HG02885 (cell line): ENCODE measurements around the gene TSHZ2.
A peak's percentile ranks its signal among the peaks of the same experiment; 100 is the strongest.

Source experiments
- ATAC-seq: cut with Tn5 transposase; IDR thresholded peaks from one replicate; pipeline ENCODE4 v1.9.1; 2021; ENCODE audit warnings: mild to moderate bottlenecking; ENCODE audit not compliant: unreplicated experiment, poor library complexity

Gene TSHZ2

DNA sequence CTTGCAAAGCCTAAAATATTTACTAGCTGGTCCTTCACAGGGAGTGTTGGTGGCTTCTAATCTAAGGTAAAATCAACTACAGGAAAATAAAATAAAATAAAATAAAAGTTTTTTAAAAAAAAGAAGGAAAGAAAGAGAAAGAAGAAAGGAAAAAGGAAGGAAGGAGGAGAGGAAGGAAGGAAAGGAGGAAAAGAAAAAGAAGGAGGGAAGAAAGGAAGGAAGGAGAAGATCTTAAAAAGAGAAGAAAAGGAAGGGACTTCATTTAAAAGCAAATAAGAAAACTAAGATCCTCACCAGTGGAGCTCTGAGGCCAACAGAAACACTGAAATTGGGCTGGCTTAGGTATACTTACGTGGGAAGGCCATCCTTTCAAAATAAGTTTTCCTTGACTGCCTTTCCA is 178.4 kb downstream of the TSHZ2 start:
- ATAC-seq = no peak

DNA sequence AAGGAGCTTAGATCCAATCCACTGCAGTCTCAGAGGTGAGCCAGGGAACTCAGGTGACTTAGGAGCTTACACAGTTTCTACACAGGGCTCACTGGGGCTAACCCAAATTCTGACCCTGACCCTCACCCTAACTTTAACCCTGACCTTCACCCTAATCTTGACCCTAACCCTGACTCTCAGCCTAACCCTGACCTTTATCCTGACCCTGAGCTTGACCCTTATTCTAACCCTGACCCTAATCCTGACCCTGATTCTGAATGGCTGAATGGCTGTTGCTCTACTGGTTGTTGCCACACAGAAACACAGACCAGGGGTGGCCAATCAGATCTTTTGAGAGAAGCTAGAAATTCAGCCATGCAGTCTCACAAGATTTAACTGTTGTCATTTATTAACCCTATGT is 180.1 kb downstream of the TSHZ2 start:
- ATAC-seq = no peak

GRCh38 chr20:53154540-53154939 is 182.4 kb downstream of the TSHZ2 start:
- peak; percentile 69 for ATAC-seq

GRCh38 chr20:53157443-53158408 is 185.6 kb downstream of the TSHZ2 start:
- peak; percentile 80 for ATAC-seq

- no peak for ATAC-seq
Measured at GRCh38 chr20:53159160-53159559, 187.0 kb downstream of the TSHZ2 start.

- no peak for ATAC-seq
Measured at GRCh38 chr20:53161073-53161472, 188.9 kb downstream of the TSHZ2 start.

GRCh38 chr20:53161473-53161872 is 189.3 kb downstream of the TSHZ2 start:
- ATAC-seq = peak; percentile 40

DNA sequence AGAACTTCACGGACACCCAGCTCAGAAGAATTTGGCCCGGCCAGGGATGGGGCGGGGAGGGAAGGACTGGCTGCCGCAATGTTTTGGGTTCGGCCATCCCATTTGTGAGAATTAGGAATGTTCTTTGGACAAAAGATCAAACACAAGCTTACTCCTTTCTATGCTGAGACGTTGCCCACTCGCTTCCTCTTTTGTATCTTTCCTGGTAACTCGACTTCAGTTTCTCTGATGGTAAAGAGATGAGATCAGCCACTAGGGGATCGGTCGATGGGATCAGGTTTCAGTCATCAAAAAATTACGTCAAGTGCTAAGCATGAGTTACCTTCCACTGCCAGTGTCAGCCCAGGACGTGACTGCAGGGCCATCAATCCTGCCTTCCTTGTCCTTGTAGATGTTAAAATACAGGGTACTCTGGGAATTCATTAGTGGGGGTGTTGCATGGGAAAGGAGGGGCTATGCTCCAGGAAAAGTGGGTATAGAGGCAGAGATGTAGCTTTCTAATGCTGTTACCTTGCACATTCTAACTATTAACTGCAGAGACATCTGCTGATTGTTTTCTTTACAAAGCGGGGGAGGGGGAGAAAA is 190.2 kb downstream of the TSHZ2 start:
- ATAC-seq = no peak

GRCh38 chr20:53163486-53163885 is 191.3 kb downstream of the TSHZ2 start:
- no peak for ATAC-seq

DNA sequence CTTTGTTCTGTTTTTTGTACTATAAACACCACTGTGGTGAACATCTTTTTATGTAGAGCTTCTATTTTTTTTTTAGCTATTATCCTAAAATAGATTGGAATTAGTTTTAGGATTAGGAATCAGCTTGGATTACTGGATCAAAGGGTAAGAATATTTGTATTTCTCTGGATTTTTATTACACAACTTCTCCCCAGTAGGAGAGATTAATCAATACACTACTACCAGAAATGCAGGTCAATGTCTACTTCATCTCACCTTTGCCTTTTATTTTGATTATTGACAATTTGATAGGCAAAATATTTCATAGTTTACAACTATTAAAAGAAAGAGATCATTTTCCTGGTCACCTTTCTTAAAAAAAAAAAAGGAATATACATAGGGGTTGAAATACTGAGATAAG is 191.9 kb downstream of the TSHZ2 start:
- ATAC-seq = no peak

DNA sequence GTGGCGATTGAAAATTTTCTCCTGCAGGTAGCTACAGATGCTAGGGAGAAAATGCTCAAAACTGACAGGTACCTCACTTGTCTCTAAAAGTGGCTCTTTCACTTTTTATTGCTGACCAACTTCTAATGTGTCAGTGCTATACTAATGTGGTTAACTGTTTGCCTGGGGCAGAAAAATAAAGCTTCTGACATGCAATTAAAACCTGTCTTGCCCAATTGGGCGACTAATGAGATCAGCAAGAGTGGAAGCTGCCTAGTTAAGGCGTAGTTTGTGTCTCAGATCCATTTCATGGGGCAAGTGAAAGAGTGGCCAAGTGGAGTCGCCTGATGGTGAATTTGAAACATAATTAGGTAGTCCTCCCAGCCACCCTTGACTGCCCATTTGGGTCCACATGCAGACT is 193.3 kb downstream of the TSHZ2 start:
- no peak for ATAC-seq

DNA sequence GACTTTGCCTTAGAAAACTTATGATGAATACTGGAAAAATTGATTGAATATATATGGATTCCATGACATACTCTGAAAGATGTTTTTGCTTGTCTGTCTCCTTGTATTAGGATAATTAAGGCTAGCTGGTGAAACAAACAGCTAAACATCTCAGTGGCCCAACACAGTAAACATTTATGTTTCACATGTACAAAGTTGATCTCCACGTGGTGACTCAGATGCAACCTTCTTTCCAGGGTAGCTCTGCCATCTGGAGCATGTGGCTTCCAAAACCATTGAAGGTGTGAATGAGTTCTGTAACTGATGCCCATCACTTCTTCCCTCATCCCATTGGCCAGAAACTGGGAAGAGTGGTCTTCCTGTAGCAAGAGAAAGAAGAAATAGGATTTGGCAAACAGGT is 196.3 kb downstream of the TSHZ2 start:
- no peak for ATAC-seq

DNA sequence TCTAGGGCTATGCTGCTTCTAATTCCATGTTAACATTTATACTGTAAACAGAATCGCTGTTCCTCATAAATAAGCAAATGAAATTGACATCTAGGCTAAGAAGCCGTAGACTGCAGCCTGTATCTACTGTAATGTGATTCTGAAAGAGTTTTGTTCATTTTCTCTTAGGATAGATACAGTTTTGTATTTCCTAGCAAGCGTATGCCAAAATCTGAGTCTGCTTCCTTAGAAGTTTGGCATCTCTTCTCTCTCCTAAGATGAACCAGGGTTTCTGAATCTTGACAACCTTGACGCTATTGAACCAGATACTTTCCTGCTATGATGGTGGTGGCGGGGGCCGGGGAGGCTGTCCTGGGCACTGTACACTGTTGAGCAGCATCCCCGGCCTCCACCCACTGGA is 198.0 kb downstream of the TSHZ2 start:
- no peak for ATAC-seq

GRCh38 chr20:53171065-53171464 is 198.9 kb downstream of the TSHZ2 start:
- no peak for ATAC-seq

DNA sequence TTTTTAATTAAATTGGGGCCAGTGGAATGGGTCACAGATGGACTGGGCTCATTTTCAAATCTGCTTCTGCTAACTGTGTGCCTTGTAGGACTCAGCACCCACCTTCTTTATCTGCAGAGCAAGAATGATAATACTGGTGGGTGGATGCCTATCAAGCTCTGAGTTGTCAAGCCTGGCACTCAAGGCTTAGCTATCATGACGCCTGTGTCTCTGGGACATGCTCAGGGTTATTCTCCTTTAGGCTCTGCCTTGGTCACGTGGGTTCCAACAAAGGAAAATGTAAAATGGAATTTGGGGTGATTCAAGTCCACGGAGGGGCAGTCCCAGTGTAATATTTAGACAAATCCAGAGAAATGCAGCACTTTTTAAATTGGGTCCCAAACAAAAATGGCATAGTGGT is 202.3 kb downstream of the TSHZ2 start:
- no peak for ATAC-seq

DNA sequence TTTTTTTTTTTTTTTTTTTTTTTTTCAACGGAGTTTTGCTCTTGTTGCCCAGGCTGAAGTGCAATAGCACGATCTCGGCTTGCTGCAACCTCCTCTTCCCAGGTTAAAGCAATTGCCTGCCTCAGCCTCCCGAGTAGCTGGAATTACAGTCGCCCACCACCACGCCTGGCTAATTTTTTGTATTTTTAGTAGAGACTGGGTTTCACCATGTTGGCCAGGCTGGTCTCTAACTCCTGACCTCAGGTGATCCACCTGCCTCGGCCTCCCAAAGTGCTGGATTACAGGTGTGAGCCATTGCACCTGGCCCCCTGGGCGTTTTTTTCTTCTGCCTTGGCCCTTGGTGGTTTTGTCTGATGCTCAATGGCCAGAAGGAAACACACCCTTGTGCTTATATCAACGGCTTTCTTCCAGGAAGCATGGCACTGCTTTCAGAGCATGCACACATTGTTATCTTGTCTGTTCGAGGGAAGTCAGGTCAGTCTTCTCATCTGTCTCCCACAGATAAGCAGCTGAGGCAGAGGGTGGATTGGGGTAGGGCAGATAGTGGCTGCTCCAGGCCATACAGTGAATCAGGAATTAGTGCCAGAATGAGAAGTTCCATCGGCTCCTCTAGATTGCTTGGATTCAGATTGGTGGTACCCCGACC is 203.1 kb downstream of the TSHZ2 start:
- ATAC-seq = no peak

DNA sequence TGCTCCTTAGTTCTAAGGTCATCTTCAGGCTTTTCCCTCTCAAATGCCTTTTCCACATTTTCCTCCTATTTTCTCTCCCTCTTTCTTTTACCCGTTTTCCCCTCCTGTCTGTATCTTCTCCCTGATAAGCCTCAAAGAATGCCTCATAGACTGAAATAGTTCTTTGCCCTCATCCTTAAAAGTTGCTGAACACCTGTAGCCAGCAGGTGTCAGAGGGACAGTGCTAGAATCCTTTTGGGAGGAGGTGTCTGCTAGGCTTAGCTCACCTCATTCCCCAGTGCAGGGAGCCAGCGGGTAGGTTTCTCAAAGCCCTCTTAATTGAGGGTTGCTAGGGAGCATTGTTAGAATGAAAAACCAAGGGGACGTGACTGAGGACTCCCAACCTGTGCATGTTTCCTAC is 204.0 kb downstream of the TSHZ2 start:
- ATAC-seq = no peak

GRCh38 chr20:53177687-53178086 is 205.5 kb downstream of the TSHZ2 start:
- no peak for ATAC-seq

- ATAC-seq = no peak
Measured at GRCh38 chr20:53179749-53180148, 207.6 kb downstream of the TSHZ2 start.

GRCh38 chr20:53180928-53181362 is 208.8 kb downstream of the TSHZ2 start:
- no peak for ATAC-seq

DNA sequence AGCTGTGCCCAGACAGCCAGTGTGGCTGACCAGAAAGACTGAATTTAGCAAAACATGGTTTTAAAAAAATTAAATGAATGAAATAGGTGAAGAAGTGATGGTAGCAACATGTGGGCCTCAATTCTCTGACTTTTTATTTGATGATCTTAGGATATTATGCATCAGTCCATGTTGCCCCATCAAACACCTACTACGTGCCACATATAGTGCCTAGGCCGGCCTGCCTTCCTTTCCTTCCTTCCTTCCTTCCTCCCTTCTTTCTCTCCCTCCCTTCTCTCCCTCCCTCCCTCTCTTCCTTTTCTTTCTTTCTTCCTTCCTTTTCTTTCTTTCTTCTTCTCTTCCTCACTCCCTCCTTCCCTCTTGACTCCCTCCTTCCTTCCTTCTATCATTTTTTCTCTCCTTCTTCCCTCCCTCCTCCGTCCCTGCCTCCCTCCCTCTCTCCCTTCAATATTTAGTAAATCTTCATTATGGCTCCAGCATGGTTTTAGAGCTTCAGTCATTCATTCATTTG is 209.8 kb downstream of the TSHZ2 start:
- no peak for ATAC-seq
